Urothelium cell line (cell line): ENCODE data around the gene MSRB3.
"Not testable (repeated sequence)": the region's sequence is repeated elsewhere in the genome, so short reads cannot be mapped to it uniquely, and the experiment has no call there.

ENCODE experiments used
- DNase-seq: peaks from one replicate; pipeline ENCODE4 v3.0.0; 2011; ENCODE audit warnings: low spot score, mixed read lengths
- FAIRE-seq: peaks from 2 replicates; lab custom pipeline; 2011; peaks lifted over from hg19 to GRCh38; lab: Jason Lieb, UNC

MSRB3 gene

DNA sequence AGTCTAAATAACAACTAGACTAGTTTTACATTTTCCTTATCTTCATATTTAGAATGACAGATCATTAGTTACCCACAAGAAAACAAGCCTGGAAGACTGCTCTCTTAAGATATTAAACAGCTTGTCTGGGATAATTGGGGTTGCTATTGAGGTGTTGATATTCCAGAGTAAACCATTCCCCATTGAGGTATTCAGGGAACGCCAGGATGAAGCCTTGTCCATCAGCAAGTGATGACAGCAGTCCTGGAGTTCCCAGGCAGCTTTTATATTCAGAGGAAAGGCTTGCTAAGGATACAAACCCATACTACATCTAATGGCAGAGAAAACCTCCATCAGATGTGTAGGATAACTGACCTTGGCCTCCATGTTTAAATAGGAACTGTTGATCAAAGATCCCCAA lies 168.4 kb downstream of the MSRB3 start:
- no peak for DNase-seq
- FAIRE-seq, result no peak

GRCh38 chr12:65449400-65449799 lies 170.9 kb downstream of the MSRB3 start:
- DNase-seq, result no peak
- no peak for FAIRE-seq

DNA sequence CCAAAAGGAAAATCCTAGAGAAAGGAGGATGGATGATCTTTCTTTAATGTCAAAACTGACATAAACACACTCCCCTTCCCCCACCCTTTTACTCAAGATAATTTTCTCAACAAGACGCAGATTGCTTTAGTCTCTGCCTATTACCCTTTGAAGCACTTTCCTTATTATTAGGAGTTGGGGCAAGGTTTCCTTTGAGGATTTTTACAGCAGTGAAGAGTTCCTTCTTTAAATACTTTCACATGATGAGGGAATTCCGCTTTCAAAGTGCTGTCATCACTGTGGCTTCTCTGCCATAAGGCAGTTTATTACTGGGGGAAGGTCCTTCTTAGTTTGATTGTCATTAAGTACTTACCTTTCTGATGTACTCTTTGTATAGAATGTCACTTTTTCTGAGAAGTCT lies 172.1 kb downstream of the MSRB3 start:
- no peak for FAIRE-seq
- DNase-seq, result no peak

DNA sequence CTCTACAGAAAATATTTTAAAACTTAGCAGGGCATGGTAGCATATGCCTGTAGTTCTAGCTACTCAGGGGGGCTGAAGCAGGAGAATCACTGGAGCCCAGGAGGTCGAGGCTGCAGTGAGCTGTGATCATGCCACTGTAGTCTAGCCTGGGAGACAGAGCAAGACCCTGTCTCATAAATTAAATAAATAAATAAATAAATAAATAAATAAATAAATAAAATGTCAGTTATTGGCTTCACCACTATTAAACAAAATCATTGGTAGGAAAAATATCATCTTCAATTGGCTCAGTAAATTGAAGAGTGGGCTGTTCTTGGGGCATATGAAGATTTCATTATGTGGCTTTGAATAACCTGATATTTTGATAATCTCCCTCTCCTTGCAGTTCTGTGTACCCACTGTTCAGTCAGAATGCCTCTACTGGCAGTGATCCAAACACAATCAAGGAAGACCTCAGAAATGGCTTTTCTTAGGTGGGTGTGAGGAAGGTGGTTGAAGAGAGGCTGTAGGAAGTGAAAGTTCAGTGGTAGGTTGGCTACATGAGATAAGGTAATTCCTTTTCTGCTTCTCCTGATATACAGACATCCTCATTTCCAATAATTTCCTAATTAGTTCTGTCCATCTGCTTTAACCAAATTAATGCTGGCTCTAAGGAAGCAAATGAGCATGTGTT lies 175.8 kb downstream of the MSRB3 start:
- DNase-seq, result no peak
- no peak for FAIRE-seq

DNA sequence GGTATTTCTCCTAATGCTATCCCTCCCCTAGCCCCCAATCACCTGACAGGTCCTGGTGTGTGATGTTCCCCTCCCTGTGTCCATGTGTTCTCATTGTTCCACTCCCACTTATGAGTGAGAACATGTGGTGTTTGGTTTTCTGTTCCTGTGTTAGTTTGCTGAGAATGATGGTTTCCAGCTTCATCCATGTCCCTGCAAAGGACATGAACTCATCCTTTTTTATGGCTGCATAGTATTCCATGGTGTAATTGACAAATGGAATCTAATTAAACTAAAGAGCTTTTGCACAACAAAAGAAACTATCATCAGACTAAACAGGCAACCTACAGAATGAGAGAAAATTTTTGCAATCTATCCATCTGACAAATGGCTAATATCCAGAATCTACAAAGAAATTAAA lies 178.9 kb downstream of the MSRB3 start:
- not testable (repeated sequence) for FAIRE-seq, DNase-seq

DNA sequence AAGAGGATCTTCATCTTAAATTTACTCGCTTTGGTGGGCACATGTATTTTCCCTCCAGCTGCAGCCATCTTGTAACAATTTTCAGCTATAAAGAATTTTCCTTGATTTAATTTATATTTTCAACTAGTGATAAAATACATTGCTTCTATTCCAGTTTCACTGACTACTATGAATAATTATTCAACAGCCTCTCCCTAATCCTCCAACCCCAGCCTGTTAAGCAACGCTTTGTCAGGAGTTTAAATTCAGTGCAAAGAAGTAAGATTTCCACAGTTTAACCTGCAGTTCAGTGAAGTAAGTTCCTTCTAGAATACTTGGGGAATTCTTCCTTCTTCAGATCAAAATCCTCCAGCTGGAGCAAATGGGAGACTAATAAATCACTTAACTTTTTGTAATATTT lies 180.2 kb downstream of the MSRB3 start:
- no peak for FAIRE-seq
- no peak for DNase-seq

DNA sequence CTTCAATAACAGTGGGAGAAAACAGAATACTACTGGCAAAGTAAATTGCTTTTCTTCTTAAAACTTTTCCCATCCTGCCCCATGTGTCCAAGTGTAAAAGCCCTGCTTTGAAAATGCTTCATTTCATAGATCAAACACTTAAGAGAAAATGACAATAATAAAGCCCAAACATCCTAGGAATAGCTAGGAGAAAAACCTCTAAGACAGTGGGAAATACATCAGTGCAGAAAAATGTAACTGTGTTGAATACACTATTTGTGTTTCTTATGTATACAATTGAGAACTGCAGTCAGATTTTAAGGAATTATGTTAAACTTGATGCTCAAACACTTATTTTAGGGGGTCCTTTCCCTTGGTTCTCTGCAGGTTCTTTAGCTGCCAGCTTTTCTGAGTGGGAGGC lies 181.1 kb downstream of the MSRB3 start:
- DNase-seq, result no peak
- no peak for FAIRE-seq

GRCh38 chr12:65460063-65460462 lies 181.6 kb downstream of the MSRB3 start:
- FAIRE-seq (no peak), DNase-seq (no peak)

DNA sequence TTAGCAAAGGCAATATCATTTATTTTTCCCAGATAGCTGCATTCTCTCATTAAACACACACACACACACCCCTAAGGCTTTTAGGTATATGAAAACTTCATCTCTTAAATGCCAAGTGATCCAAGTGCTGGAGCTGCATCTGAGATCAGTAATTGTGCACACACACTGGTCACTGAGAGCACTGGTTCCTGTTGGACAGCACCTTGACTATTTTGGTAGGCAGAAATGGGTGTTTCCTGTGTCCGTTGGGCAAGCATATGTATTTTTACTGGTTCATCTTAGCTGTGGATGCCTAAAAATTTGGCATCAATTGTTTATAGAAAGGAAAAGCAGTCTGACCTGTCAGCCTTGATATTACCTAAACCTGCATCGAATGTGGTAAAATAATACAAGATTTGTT lies 182.5 kb downstream of the MSRB3 start:
- FAIRE-seq, result no peak
- no peak for DNase-seq

GRCh38 chr12:65462484-65462883 lies 184.0 kb downstream of the MSRB3 start:
- DNase-seq (no peak), FAIRE-seq (no peak)

DNA sequence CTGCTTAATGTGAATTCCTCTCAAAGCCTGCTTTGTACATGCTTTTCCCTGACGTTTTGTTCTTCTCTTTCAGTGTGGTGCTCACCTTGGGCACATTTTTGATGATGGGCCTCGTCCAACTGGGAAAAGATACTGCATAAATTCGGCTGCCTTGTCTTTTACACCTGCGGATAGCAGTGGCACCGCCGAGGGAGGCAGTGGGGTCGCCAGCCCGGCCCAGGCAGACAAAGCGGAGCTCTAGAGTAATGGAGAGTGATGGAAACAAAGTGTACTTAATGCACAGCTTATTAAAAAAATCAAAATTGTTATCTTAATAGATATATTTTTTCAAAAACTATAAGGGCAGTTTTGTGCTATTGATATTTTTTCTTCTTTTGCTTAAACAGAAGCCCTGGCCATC lies 184.6 kb downstream of the MSRB3 start:
- FAIRE-seq, result no peak
- no peak for DNase-seq

- DNase-seq, result no peak
- FAIRE-seq, result no peak
Measured at GRCh38 chr12:65463611-65464010, 185.1 kb downstream of the MSRB3 start.

- DNase-seq (no peak), FAIRE-seq (no peak)
Measured at GRCh38 chr12:65464930-65465329, 186.4 kb downstream of the MSRB3 start.

DNA sequence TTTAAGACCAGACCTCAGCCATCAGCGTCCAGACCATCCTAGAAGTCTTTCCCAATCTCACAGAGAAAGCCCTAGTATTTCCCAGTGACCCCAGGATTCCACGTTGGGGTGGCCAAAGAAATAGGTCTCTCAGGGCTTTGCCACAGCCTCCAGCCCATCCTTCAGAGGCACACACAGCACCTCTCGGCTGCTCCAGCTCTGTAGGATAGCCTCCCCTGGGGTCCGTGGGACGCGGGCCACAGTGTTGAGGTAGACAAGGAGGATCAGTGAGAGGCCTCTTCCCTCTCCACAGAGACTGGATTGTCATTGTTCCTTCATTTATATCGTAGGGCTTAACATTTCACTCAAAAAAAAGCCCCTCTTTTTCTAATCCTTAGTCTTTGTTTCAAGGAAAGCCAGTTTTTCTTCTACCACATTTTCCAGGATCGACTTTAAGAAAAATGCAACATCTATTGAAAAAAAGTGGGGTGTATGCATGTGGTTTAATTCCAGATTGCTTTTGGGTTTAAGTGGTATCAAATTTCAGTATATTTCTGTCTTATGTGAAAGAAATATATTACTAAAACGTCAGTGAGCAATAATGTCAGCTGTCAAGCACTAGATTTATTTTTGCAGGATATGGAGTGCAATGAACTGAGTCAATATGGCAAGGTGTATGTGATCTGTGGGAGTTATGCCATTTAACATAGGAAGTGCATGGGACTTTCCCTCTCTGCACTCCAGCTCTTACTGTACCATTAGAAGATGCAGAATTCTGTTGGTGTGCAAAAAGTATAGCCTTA lies 187.5 kb downstream of the MSRB3 start:
- DNase-seq (no peak), FAIRE-seq (no peak)

DNA sequence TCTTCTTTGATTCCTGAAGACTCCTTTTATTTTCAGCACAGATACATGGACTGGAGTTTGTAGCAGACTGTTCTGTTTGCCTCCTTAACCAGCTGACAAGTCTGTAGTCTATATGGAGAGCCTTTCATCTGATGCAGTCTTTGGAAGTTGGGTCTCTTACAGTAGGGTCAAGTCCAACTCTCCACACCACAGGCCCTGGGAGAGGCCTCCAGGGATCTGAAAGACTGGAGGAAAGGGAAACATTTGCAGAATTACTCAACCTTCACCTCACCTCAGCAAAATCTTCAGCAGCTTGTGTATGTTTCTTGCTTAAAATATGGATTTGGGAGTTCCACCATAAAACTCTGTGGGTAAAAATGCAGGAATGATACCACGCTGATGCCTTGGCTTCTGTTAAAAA lies 188.4 kb downstream of the MSRB3 start:
- FAIRE-seq, result no peak
- no peak for DNase-seq

GRCh38 chr12:65470256-65470655 lies 191.8 kb downstream of the MSRB3 start:
- FAIRE-seq (no peak), DNase-seq (no peak)

- DNase-seq (no peak), FAIRE-seq (no peak)
Measured at GRCh38 chr12:65472079-65472478, 193.6 kb downstream of the MSRB3 start.

DNA sequence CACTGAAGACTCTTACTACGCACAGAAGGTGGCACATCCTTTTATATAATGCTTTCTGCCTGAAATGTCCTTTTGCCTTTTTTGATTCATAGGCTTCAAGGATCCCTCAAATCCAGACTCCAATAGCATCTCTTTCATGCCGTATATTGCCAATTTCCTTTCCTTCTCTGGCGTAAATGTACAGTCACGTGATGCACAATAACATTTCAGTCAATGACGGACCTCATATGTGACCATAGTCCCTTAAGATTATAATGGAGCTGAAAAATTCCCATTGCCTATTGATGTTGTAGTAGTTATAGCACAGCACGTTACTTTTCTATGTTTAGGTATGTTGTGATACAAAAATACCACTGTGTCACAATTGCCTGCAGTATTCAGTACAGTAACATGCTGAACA lies 196.3 kb downstream of the MSRB3 start:
- DNase-seq (no peak), FAIRE-seq (no peak)

DNA sequence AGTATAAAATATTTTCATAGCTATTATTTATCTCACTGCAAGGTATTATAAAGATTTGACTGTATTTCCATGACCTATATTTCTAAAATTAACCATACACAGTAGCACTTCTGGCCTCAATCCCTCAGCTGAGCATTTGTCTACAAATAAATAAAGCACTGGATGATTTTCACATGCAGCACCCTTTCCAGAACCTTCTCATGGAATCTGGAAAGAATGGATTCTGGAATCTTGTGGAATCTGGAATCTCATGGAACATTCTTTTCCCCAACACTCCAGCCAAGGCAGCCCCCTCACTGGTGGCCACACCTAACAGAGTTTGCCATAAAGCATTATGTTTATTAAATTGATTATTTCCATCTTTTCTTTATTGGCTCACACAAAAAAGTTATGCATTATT lies 199.2 kb downstream of the MSRB3 start:
- FAIRE-seq (no peak), DNase-seq (no peak)

GRCh38 chr12:65483891-65484516 lies 205.5 kb downstream of the MSRB3 start:
- not testable (repeated sequence) for FAIRE-seq, DNase-seq

GRCh38 chr12:65488197-65488596 lies 209.7 kb downstream of the MSRB3 start:
- FAIRE-seq (peak; percentile 48), DNase-seq (no peak)

- no peak for FAIRE-seq
Measured at GRCh38 chr12:65490250-65490649, 211.8 kb downstream of the MSRB3 start.

More at GRCh38 chr12:65490250-65490649, 211.8 kb downstream of the MSRB3 start:
- peak; percentile 44 for DNase-seq
